Endothelial cell of coronary artery (primary cell): ENCODE measurements around the gene ZNF350. TPM values are rescaled to one million over a fixed set of nuclear protein-coding genes. Genes with fewer than 3 reads are reported as not detected.

ENCODE experiments used
- total RNA-seq: library from RNA; depleted of rRNA; stranded (reverse); fragments of >200 nt; gene quantifications from 2 replicates; pipeline ENCODE4 v1.2.3, GENCODE V29; 2014

The ZNF350 gene
- 8.0 and 10.3 TPM in 2 replicates for total RNA-seq

DNA sequence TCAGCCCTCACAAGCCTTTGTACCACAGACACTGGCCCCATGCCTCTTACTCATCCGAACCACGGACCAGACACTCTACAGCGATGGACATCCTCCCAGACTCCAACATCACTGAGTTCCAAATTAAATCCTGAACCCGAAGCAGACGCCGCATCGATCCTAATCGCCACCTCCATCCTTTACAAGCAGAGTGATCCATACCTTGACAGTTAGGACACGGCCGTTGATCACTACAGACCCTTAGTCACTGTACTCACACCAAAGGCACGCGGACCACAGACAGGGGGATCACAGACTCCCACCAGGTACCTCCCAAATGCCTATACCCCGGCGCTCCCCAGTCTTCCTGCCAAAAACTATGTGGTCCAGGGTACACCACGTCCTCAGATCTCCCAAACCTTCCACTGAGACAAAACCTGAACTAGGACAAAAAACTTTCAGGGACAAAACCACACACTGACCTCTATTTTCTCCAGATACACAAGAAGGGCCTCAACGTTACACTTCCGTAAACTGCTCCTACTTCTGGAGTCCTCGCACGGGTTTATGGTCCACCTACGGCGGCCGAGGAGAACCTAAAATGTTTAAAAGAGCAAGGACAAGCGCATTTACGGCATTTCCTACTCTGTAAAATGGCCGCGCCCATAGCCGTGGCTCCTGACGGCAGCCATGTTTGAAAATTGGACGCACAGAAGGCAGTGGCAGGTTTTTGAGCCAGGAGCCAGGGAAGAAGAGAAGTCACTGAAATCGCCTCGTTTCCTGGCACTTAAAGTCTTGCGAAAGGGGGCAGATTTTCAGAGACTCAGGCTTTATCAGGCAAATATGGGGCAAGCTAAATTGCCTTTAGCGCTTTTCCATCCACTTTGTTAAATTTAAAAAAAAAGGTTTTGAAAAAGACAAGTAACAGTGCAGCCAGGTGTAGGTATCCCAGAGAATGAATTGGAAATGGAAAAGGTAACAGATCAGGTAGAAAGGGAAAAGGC lies at the start of gene ZNF350:
TSS of gene ZNF350 (minus strand) at position 532 of the 983 bp plus-strand sequence. CDS start 12,480 bp downstream, outside the sequence.

DNA sequence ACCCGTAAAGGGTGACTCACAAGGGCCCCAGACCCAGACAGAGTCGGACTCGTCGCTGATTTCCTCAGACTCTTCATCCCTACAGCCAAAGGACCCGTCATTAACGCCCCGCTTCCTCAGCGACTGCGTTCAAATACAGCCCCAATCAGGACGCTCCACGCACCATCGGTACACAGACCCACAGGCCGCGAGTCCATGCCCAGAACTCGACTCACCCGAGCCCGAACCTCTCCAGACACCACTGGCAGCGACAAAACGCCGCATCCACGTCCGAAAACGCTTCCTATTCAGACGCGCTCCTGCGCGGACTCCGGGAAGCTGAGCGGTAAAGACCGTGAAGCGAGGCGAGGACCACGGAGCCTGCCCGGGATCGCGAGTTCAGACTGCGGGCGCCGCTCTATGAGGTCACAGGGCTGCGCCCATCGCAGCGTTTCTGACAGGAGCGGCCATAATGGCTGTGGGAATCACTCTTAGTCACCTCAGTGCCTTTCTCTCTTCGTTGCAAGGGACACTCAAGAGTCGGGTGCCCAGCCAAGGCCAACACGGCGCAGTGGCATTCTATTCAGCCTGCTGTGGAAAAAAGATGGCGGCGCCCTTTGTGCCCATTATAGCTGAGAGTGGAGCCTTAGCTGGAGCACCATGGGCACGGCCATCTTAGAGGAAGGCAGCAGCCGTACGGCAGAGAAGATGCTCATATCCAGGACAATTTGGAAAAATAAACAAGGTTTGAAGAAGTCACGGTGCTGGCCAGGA lies 41.6 kb upstream of the ZNF350 start, which contains the start of gene ZNF614:
TSS of gene ZNF614 (minus strand) at position 353 of the 753 bp plus-strand sequence. CDS start 2,634 bp downstream, outside the sequence.

DNA sequence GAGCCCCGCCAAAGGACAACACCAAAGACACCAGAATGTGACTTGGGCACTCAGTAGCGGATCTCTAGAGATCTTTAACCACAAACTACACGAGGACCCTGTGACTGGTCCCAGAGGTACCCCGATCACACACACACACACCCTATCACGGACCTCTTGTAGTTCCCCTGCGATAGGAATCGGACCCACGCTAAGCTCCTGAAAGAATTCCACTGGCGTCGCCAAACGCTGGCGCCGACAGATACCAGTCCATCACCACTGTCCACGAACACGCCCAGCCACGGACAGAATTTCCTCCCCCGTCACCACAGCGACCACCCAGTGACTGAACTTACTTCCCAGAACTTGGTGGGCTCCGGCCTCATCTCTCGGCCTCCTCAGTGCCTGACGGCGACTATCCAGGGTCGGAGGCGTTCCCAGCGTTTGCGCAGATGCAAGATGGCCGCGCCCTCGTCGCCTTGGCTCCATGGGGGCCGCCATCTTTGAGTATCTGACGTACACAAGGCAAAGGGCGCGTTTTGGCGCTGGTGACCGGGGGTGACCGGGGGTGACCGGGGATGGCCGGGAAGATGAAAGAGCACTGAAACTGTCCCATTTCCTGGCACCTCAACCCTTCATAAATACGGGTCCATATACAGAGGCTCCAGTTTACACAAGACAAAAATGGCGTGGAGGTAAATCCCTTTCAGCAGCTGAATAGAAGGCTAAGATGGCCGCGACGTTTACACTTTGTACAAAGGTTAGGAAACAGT lies 21.3 kb upstream of the ZNF350 start, which contains the start of gene ZNF615:
TSS of gene ZNF615 (minus strand) at position 406 of the 752 bp plus-strand sequence. CDS start 4,500 bp downstream, outside the sequence.

DNA sequence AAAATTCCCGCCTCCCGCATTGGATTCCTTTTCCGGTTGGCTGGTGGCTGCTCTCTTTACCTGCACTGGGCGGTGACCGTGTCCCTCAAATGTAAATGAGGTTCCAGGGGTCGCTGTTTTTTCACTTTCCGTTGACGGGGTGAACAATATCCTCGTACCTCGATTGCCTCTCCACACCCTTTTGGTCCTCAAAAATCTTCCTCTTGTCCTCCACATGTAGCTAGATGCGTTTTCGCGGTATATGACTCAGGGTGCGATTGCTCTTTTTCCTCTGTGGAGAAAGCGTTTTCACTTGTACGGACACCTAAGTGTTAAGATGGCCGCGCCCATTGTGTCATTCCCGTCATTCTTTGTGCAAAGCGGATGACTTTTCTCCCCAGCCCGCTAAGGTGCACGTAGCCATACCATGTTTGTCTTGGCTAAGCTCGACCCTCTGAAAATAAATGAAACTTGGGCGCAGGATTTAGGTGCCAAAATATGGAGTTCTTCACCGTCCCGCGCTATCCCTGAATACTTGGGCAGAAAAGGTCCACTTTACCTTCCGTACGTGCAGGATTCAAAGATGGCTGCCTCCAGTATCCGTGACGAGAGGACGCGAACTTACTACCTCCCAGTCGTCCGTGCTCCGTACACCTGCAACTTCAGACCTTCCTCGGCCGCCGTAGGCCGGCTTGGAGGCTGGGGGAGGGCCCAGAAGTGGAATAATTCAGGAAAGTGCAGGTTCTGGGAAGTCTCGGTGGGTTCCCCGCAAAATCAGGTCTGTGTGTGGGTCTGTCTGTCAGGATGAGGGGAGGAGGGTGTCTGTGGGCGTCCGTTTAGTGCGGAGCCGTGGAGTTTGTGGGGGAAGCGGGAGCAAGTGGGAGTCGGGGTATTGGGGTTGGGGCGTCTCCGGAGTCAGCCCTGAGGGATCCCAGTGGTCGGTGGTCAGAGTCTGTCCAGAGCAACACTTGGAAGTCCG lies 59.6 kb downstream of the ZNF350 start, which contains the start of gene ZNF613:
TSS of gene ZNF613 (plus strand) at position 689 of the 958 bp plus-strand sequence. CDS start 8,749 bp downstream, outside the sequence.

Other genes starting within 250 kb of the ZNF350 start
- gene FPR1, start 235.0 kb downstream of the ZNF350 start, total RNA-seq = not detected in 2 replicates
- gene FPR2, start 225.7 kb downstream of the ZNF350 start, total RNA-seq = not detected in 2 replicates
- under 0.01 and 2.4 TPM in 2 replicates for gene FPR3, start 191.7 kb downstream of the ZNF350 start, total RNA-seq
- gene ZNF577, start 98.9 kb downstream of the ZNF350 start, total RNA-seq = 2.7 and 6.6 TPM in 2 replicates
- 7.6 and 9.6 TPM in 2 replicates for gene ZNF649, start 81.8 kb downstream of the ZNF350 start, total RNA-seq
- 6.6 and 7.9 TPM in 2 replicates for gene ZNF613, start 59.4 kb downstream of the ZNF350 start, total RNA-seq
- 6.0 and 9.5 TPM in 2 replicates for gene ZNF615, start 21.4 kb upstream of the ZNF350 start, total RNA-seq
- gene ZNF614, start 41.5 kb upstream of the ZNF350 start, total RNA-seq = 8.3 and 9.4 TPM in 2 replicates
- gene ZNF432, start 62.0 kb upstream of the ZNF350 start, total RNA-seq = 5.3 and 8.6 TPM in 2 replicates
- 13.0 and 21.0 TPM in 2 replicates for gene ZNF841, start 108.9 kb upstream of the ZNF350 start, total RNA-seq
- gene ZNF616, start 153.1 kb upstream of the ZNF350 start, total RNA-seq = 6.8 and 8.6 TPM in 2 replicates
- gene ZNF836, start 184.8 kb upstream of the ZNF350 start, total RNA-seq = 4.9 and 7.8 TPM in 2 replicates
- gene PPP2R1A, start 203.2 kb upstream of the ZNF350 start, total RNA-seq = 105 and 119 TPM in 2 replicates